SK-N-SH treated with all-trans-retinoic acid at 6 μM for 48 hours (cell line): ENCODE data around the gene FILIP1.

Source experiments
- ATAC-seq: fragments of 200-7000 bp; cut with Tn5 transposase; 3 replicates; pipeline ENCODE4 v1.9.1; 2020; ENCODE audit warnings: mild to moderate bottlenecking, moderate library complexity
- ARNTL ChIP-seq: fragments of 450-650 bp; formaldehyde crosslinking; IDR thresholded peaks from 2 replicates; pipeline ENCODE4 v1.5.0; 2020; ENCODE audit warnings: low read depth, mild to moderate bottlenecking, moderate library complexity, borderline replicate concordance
- BACH2 ChIP-seq: fragments of 250-450 bp; sonication (Bioruptor Pico); IDR thresholded peaks from 2 replicates; pipeline ENCODE4 v1.9.0; 2021; ENCODE audit warnings: mild to moderate bottlenecking, borderline replicate concordance
- CSDC2 ChIP-seq: fragments of 250-450 bp; sonication (Bioruptor Pico); IDR thresholded peaks from 2 replicates; pipeline ENCODE4 v1.5.0; 2020; ENCODE audit warnings: mild to moderate bottlenecking, moderate library complexity
- ESRRG ChIP-seq: fragments of 250-450 bp; sonication (Bioruptor Pico); IDR thresholded peaks from 2 replicates; pipeline ENCODE4 v1.6.1; 2021; ENCODE audit warnings: mild to moderate bottlenecking
- GLIS3 ChIP-seq: fragments of 250-450 bp; sonication (Bioruptor Pico); IDR thresholded peaks from 2 replicates; pipeline ENCODE4 v1.5.0; 2020; ENCODE audit warnings: mild to moderate bottlenecking, moderate library complexity
- ISL1 ChIP-seq: fragments of 250-450 bp; sonication (Bioruptor Pico); IDR thresholded peaks from 2 replicates; pipeline ENCODE4 v2.1.2; 2022; ENCODE audit warnings: mild to moderate bottlenecking, moderate library complexity
- OSR1 ChIP-seq: fragments of 250-450 bp; sonication (Bioruptor Pico); IDR thresholded peaks from 2 replicates; pipeline ENCODE4 v1.8.0; 2022; ENCODE audit warnings: moderate library complexity, mild to moderate bottlenecking, inconsistent platforms
- PATZ1 ChIP-seq: fragments of 250-450 bp; sonication (Bioruptor Pico); IDR thresholded peaks from 2 replicates; pipeline ENCODE4 v1.8.0; 2020; ENCODE audit warnings: mild to moderate bottlenecking, moderate library complexity, borderline replicate concordance
- PPARA ChIP-seq: fragments of 250-450 bp; sonication (Bioruptor Pico); IDR thresholded peaks from 2 replicates; pipeline ENCODE4 v1.5.0; 2020; ENCODE audit warnings: mild to moderate bottlenecking, borderline replicate concordance
- RARB ChIP-seq: fragments of 250-450 bp; sonication (Bioruptor Pico); IDR thresholded peaks from 2 replicates; pipeline ENCODE4 v1.8.0; 2021; ENCODE audit warnings: mild to moderate bottlenecking, moderate library complexity
- SNAI2 ChIP-seq: fragments of 250-450 bp; sonication (Bioruptor Pico); IDR thresholded peaks from 2 replicates; pipeline ENCODE4 v1.5.0; 2020; ENCODE audit warnings: mild to moderate bottlenecking, moderate library complexity
- TCF4 ChIP-seq: fragments of 250-450 bp; sonication (Bioruptor Pico); IDR thresholded peaks from 2 replicates; pipeline ENCODE4 v1.8.0; 2021; ENCODE audit warnings: mild to moderate bottlenecking, moderate library complexity, borderline replicate concordance
- ZC3H10 ChIP-seq: fragments of 250-450 bp; sonication (Bioruptor Pico); IDR thresholded peaks from 2 replicates; pipeline ENCODE4 v1.5.1; 2021; ENCODE audit warnings: mild to moderate bottlenecking, moderate library complexity
- ZFP3 ChIP-seq: fragments of 250-450 bp; sonication (Bioruptor Pico); IDR thresholded peaks from 2 replicates; pipeline ENCODE4 v1.5.0; 2020; ENCODE audit warnings: mild to moderate bottlenecking, moderate library complexity
- ZFP30 ChIP-seq: fragments of 450-650 bp; formaldehyde crosslinking; IDR thresholded peaks from 2 replicates; pipeline ENCODE4 v1.5.0; 2022; ENCODE audit warnings: mild to moderate bottlenecking, moderate library complexity
- ZNF70 ChIP-seq: fragments of 450-650 bp; formaldehyde crosslinking; IDR thresholded peaks from 2 replicates; pipeline ENCODE4 v1.5.0; 2020; ENCODE audit warnings: mild to moderate bottlenecking, moderate library complexity
- ZNF8 ChIP-seq: fragments of 450-650 bp; formaldehyde crosslinking; IDR thresholded peaks from 2 replicates; pipeline ENCODE4 v1.5.0; 2020; ENCODE audit warnings: mild to moderate bottlenecking, moderate library complexity
- TF ChIP-seq, protein P1 (sequence below): fragments of 250-450 bp; sonication (Bioruptor Pico); IDR thresholded peaks from 2 replicates; pipeline ENCODE4 v1.5.0; 2020; ENCODE audit warnings: mild to moderate bottlenecking, moderate library complexity
- TF ChIP-seq, protein P2 (sequence below): fragments of 250-450 bp; sonication (Bioruptor Pico); IDR thresholded peaks from 2 replicates; pipeline ENCODE4 v1.5.1; 2020; ENCODE audit warnings: low read depth, mild to moderate bottlenecking, moderate library complexity
- TF ChIP-seq, protein P3 (sequence below): fragments of 250-450 bp; sonication (Bioruptor Pico); IDR thresholded peaks from 2 replicates; pipeline ENCODE4 v1.5.1; 2021; ENCODE audit warnings: mild to moderate bottlenecking, moderate library complexity

The FILIP1 gene

GRCh38 chr6:75374961-75375400 lies 118.6 kb downstream of the FILIP1 start:
- TF ChIP-seq RARB: no peak
- no peak for TF ChIP-seq SNAI2 (CRISPR knock-in tag)
- no peak for TF ChIP-seq ARNTL (CRISPR knock-in tag)
- ATAC-seq: no peak

GRCh38 chr6:75372884-75373283 lies 120.7 kb downstream of the FILIP1 start:
- TF ChIP-seq ESRRG (CRISPR knock-in tag) (no peak), ZNF8 (CRISPR knock-in tag) (peak; percentile 90)
- no peak for ATAC-seq

DNA sequence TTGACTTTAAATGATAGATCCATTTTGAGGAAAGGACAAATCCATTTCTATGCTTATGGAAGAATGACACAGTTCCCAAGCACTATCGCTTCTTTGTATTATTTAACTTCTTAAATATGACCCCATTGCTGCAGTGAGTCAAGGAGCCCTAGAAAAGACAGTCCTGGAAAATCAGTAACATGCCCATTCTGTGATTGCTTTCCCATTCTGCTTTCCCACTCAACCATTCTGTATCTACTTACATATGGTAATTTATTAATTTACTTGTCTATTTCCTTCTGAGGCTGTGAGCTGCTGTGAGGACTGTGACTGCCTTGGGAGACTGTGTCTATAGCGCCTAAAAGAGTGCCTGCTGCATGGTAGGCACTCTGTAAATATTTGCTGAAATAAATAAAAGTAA lies 123.6 kb downstream of the FILIP1 start:
- no peak for ATAC-seq

DNA sequence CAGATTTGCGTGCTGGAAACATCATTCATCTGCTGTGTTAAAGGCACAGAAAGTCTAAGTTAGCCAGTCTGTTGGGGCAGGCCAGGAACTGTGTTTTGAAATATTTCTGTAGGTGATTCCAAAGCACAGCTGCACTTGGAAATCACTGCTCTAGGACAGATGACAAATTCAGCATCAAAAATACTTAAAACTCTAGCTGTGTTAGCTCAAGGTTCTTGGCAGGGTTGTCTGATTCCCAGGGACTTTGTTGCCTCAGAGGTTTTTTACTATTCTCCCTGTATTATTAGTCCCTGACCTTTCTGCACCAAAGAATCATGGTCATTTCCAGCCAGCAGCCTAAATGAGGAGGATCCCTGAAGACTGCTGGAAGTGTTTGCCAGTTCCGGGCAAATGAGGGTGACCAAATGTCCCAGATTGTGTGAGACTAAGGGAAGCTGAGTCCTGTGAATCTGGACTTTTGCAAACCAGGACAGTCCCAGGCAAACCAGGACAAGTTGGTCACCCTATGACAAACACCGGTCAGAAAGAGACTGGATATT lies 124.7 kb downstream of the FILIP1 start:
- no peak for ATAC-seq
- TF ChIP-seq ZFP30 (CRISPR knock-in tag) (no peak), ZNF70 (no peak), ISL1 (CRISPR knock-in tag) (no peak), ESRRG (CRISPR knock-in tag) (no peak), PPARA (no peak)
- TF ChIP-seq, protein P1, sequence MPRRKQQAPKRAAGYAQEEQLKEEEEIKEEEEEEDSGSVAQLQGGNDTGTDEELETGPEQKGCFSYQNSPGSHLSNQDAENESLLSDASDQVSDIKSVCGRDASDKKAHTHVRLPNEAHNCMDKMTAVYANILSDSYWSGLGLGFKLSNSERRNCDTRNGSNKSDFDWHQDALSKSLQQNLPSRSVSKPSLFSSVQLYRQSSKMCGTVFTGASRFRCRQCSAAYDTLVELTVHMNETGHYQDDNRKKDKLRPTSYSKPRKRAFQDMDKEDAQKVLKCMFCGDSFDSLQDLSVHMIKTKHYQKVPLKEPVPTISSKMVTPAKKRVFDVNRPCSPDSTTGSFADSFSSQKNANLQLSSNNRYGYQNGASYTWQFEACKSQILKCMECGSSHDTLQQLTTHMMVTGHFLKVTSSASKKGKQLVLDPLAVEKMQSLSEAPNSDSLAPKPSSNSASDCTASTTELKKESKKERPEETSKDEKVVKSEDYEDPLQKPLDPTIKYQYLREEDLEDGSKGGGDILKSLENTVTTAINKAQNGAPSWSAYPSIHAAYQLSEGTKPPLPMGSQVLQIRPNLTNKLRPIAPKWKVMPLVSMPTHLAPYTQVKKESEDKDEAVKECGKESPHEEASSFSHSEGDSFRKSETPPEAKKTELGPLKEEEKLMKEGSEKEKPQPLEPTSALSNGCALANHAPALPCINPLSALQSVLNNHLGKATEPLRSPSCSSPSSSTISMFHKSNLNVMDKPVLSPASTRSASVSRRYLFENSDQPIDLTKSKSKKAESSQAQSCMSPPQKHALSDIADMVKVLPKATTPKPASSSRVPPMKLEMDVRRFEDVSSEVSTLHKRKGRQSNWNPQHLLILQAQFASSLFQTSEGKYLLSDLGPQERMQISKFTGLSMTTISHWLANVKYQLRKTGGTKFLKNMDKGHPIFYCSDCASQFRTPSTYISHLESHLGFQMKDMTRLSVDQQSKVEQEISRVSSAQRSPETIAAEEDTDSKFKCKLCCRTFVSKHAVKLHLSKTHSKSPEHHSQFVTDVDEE (CRISPR knock-in tag): no peak
- TF ChIP-seq, protein P2, sequence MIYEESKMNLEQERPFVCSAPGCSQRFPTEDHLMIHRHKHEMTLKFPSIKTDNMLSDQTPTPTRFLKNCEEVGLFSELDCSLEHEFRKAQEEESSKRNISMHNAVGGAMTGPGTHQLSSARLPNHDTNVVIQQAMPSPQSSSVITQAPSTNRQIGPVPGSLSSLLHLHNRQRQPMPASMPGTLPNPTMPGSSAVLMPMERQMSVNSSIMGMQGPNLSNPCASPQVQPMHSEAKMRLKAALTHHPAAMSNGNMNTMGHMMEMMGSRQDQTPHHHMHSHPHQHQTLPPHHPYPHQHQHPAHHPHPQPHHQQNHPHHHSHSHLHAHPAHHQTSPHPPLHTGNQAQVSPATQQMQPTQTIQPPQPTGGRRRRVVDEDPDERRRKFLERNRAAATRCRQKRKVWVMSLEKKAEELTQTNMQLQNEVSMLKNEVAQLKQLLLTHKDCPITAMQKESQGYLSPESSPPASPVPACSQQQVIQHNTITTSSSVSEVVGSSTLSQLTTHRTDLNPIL (CRISPR knock-in tag): no peak

More for the DNA sequence above, 123.6 kb downstream of the FILIP1 start:
- TF ChIP-seq ZFP3 (no peak), PPARA (no peak)

GRCh38 chr6:75368151-75368779 lies 125.3 kb downstream of the FILIP1 start:
- TF ChIP-seq ZC3H10 (CRISPR knock-in tag) (no peak), ARNTL (CRISPR knock-in tag) (no peak), PATZ1 (CRISPR knock-in tag) (no peak), ZFP3 (no peak), RARB (no peak), ESRRG (CRISPR knock-in tag) (no peak), ZFP30 (CRISPR knock-in tag) (no peak), TCF4 (CRISPR knock-in tag) (no peak), BACH2 (no peak), ZNF70 (no peak), SNAI2 (CRISPR knock-in tag) (no peak), OSR1 (CRISPR knock-in tag) (no peak), PPARA (no peak), CSDC2 (no peak), GLIS3 (no peak), ZNF8 (CRISPR knock-in tag) (no peak)
- TF ChIP-seq, protein P3, sequence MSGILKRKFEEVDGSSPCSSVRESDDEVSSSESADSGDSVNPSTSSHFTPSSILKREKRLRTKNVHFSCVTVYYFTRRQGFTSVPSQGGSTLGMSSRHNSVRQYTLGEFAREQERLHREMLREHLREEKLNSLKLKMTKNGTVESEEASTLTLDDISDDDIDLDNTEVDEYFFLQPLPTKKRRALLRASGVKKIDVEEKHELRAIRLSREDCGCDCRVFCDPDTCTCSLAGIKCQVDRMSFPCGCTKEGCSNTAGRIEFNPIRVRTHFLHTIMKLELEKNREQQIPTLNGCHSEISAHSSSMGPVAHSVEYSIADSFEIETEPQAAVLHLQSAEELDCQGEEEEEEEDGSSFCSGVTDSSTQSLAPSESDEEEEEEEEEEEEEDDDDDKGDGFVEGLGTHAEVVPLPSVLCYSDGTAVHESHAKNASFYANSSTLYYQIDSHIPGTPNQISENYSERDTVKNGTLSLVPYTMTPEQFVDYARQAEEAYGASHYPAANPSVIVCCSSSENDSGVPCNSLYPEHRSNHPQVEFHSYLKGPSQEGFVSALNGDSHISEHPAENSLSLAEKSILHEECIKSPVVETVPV (CRISPR knock-in tag): no peak
- peak; percentile 86 for ATAC-seq
